ENCODE measurements around the gene CD164. TPM values are rescaled to one million over a fixed set of nuclear protein-coding genes. Genes with fewer than 3 reads are reported as not detected.
"Not testable (repeated sequence)": the region's sequence is repeated elsewhere in the genome, so short reads cannot be mapped to it uniquely, and the experiment has no call there.

Gene CD164
- total and polyA plus RNA-seq, 7 experiments from 2014 or later, result 149 to 275 (median 206) TPM

- ChIA-PET CTCF (no interaction called here), POLR2A (no interaction called here)
- Histone ChIP-seq H3K27ac (ENCODE audit: low read depth, low read length) (no peak overlapping the region), H3K4me3 (ENCODE audit: low read length) (no peak overlapping the region), H3K4me1 (ENCODE audit: control insufficient read depth in 2 of 2, insufficient read depth in 2 of 2, low read length in 2 of 2) (no peaks in the 10 kb centered on the region), H3K36me3 (ENCODE audit: control insufficient read depth in 2 of 3, insufficient read depth in 3 of 3, low read length in 3 of 3) (no peaks in the 10 kb centered on the region), H3K9me3 (ENCODE audit: control insufficient read depth in 2 of 3, low read length in 3 of 3) (no peaks in the 10 kb centered on the region), H3K27me3 (ENCODE audit: control insufficient read depth in 2 of 2, insufficient read depth in 2 of 2, low read length in 2 of 2) (no peaks in the 10 kb centered on the region)
- H3K27me3 Mint-ChIP-seq, result no peaks in the 10 kb centered on the region
- no peak for ATAC-seq
- no peak for DNase-seq
- peak overlapping the region in 1 of 9 donors; percentile 51 for H3K27ac Mint-ChIP-seq
- peaks cover 0 to 9% (median 0%) of the 10 kb centered on the region in 7 donors for H3K4me1 Mint-ChIP-seq
- no peak overlapping the region for H3K4me3 Mint-ChIP-seq
- intact Hi-C loops (cut with micrococcal nuclease), result no loop called here
- peaks cover 0 to 12% (median 4%) of the 10 kb centered on the region in 5 donors for H3K36me3 Mint-ChIP-seq
- H3K9me3 Mint-ChIP-seq, result no peaks in the 10 kb centered on the region
Measured at GRCh38 chr6:109336221-109336961, 45.9 kb downstream of the CD164 start.

GRCh38 chr6:109333870-109334269 lies 48.4 kb downstream of the CD164 start:
- H3K4me1 ChIP-seq (ENCODE audit: control insufficient read depth in 2 of 2, insufficient read depth in 2 of 2, low read length in 2 of 2); CTCF ChIA-PET; H3K36me3 Mint-ChIP-seq; DNase-seq; H3K4me3 Mint-ChIP-seq; ATAC-seq; H3K9me3 Mint-ChIP-seq; H3K27ac Mint-ChIP-seq; H3K27me3 Mint-ChIP-seq; H3K9me3 ChIP-seq (ENCODE audit: control insufficient read depth in 2 of 3, low read length in 3 of 3); H3K27ac ChIP-seq (ENCODE audit: low read depth, low read length); H3K27me3 ChIP-seq (ENCODE audit: control insufficient read depth in 2 of 2, insufficient read depth in 2 of 2, low read length in 2 of 2); H3K36me3 ChIP-seq (ENCODE audit: control insufficient read depth in 2 of 3, insufficient read depth in 3 of 3, low read length in 3 of 3); H3K4me3 ChIP-seq (ENCODE audit: low read length); intact Hi-C loops (cut with micrococcal nuclease): not testable (repeated sequence)
- POLR2A ChIA-PET, result interaction anchor here (0.6 kb wide), 1 partner anchor 16 kb away, joined by 5 read pairs; no protein-coding TSS in a partner anchor
- peaks cover 0 to 12% (median 4%) of the 10 kb centered on the region in 7 donors for H3K4me1 Mint-ChIP-seq

GRCh38 chr6:109332748-109333147 lies 49.5 kb downstream of the CD164 start:
- peak; percentile 34 for ATAC-seq
- Histone ChIP-seq H3K27ac (ENCODE audit: low read depth, low read length) (no peak overlapping the region), H3K4me1 (ENCODE audit: control insufficient read depth in 2 of 2, insufficient read depth in 2 of 2, low read length in 2 of 2) (no peaks in the 10 kb centered on the region), H3K27me3 (ENCODE audit: control insufficient read depth in 2 of 2, insufficient read depth in 2 of 2, low read length in 2 of 2) (no peaks in the 10 kb centered on the region), H3K4me3 (ENCODE audit: low read length) (no peak overlapping the region), H3K36me3 (ENCODE audit: control insufficient read depth in 2 of 3, insufficient read depth in 3 of 3, low read length in 3 of 3) (no peaks in the 10 kb centered on the region), H3K9me3 (ENCODE audit: control insufficient read depth in 2 of 3, low read length in 3 of 3) (no peaks in the 10 kb centered on the region)
- intact Hi-C loops (cut with micrococcal nuclease), result no loop called here
- Mint-ChIP-seq H3K9me3 (peaks cover 0 to 4% (median 0%) of the 10 kb centered on the region in 11 donors), H3K4me3 (no peak overlapping the region), H3K4me1 (peaks cover 0 to 12% (median 4%) of the 10 kb centered on the region in 7 donors), H3K27ac (no peak overlapping the region), H3K36me3 (peaks cover 0 to 9% (median 4%) of the 10 kb centered on the region in 5 donors), H3K27me3 (no peaks in the 10 kb centered on the region)
- DNase-seq, result no peak
- ChIA-PET POLR2A (interaction anchor here (0.6 kb wide), 1 partner anchor 1897 kb away, joined by 3 read pairs; no protein-coding TSS in a partner anchor), CTCF (no interaction called here)

- peaks cover 0 to 7% (median 4%) of the 10 kb centered on the region in 5 donors for H3K36me3 Mint-ChIP-seq
- no peak overlapping the region for H3K27ac Mint-ChIP-seq
- peaks cover 0 to 4% (median 0%) of the 10 kb centered on the region in 11 donors for H3K9me3 Mint-ChIP-seq
- H3K4me1 Mint-ChIP-seq, result peaks cover 0 to 12% (median 4%) of the 10 kb centered on the region in 7 donors
- Histone ChIP-seq H3K27ac (ENCODE audit: low read depth, low read length) (no peak overlapping the region), H3K4me1 (ENCODE audit: control insufficient read depth in 2 of 2, insufficient read depth in 2 of 2, low read length in 2 of 2) (no peaks in the 10 kb centered on the region), H3K4me3 (ENCODE audit: low read length) (no peak overlapping the region), H3K9me3 (ENCODE audit: control insufficient read depth in 2 of 3, low read length in 3 of 3) (no peaks in the 10 kb centered on the region), H3K36me3 (ENCODE audit: control insufficient read depth in 2 of 3, insufficient read depth in 3 of 3, low read length in 3 of 3) (no peaks in the 10 kb centered on the region), H3K27me3 (ENCODE audit: control insufficient read depth in 2 of 2, insufficient read depth in 2 of 2, low read length in 2 of 2) (no peaks in the 10 kb centered on the region)
- H3K4me3 Mint-ChIP-seq, result no peak overlapping the region
- ATAC-seq (no peak), DNase-seq (no peak)
- POLR2A ChIA-PET, result no interaction called here
- CTCF ChIA-PET, result no interaction called here
- intact Hi-C loops (cut with micrococcal nuclease), result no loop called here
- no peaks in the 10 kb centered on the region for H3K27me3 Mint-ChIP-seq
Measured at GRCh38 chr6:109331081-109331480, 51.2 kb downstream of the CD164 start.

- intact Hi-C loops (cut with micrococcal nuclease), result no loop called here
- H3K27ac ChIP-seq (ENCODE audit: low read depth, low read length), result no peak overlapping the region
- peaks cover 0 to 12% (median 4%) of the 10 kb centered on the region in 7 donors for H3K4me1 Mint-ChIP-seq
- peaks cover 0 to 7% (median 4%) of the 10 kb centered on the region in 5 donors for H3K36me3 Mint-ChIP-seq
- H3K27me3 ChIP-seq (ENCODE audit: control insufficient read depth in 2 of 2, insufficient read depth in 2 of 2, low read length in 2 of 2), result no peaks in the 10 kb centered on the region
- H3K9me3 Mint-ChIP-seq, result peaks cover 0 to 4% (median 0%) of the 10 kb centered on the region in 11 donors
- H3K4me3 Mint-ChIP-seq, result no peak overlapping the region
- no peaks in the 10 kb centered on the region for H3K36me3 ChIP-seq (ENCODE audit: control insufficient read depth in 2 of 3, insufficient read depth in 3 of 3, low read length in 3 of 3)
- DNase-seq (no peak), ATAC-seq (no peak)
- ChIA-PET CTCF (no interaction called here), POLR2A (no interaction called here)
- H3K9me3 ChIP-seq (ENCODE audit: control insufficient read depth in 2 of 3, low read length in 3 of 3), result no peaks in the 10 kb centered on the region
- H3K27me3 Mint-ChIP-seq, result no peaks in the 10 kb centered on the region
- H3K4me1 ChIP-seq (ENCODE audit: control insufficient read depth in 2 of 2, insufficient read depth in 2 of 2, low read length in 2 of 2), result no peaks in the 10 kb centered on the region
- no peak overlapping the region for H3K27ac Mint-ChIP-seq
- H3K4me3 ChIP-seq (ENCODE audit: low read length), result no peak overlapping the region
Measured at GRCh38 chr6:109330263-109330662, 52.0 kb downstream of the CD164 start.

- Histone ChIP-seq H3K36me3 (ENCODE audit: control insufficient read depth in 2 of 3, insufficient read depth in 3 of 3, low read length in 3 of 3) (no peaks in the 10 kb centered on the region), H3K4me3 (ENCODE audit: low read length) (no peak overlapping the region), H3K9me3 (ENCODE audit: control insufficient read depth in 2 of 3, low read length in 3 of 3) (no peaks in the 10 kb centered on the region), H3K27me3 (ENCODE audit: control insufficient read depth in 2 of 2, insufficient read depth in 2 of 2, low read length in 2 of 2) (no peaks in the 10 kb centered on the region), H3K4me1 (ENCODE audit: control insufficient read depth in 2 of 2, insufficient read depth in 2 of 2, low read length in 2 of 2) (no peaks in the 10 kb centered on the region), H3K27ac (ENCODE audit: low read depth, low read length) (no peak overlapping the region)
- ATAC-seq, result no peak
- ChIA-PET CTCF (no interaction called here), POLR2A (no interaction called here)
- Mint-ChIP-seq H3K4me1 (peaks cover 0 to 8% (median 4%) of the 10 kb centered on the region in 7 donors), H3K9me3 (peaks cover 0 to 4% (median 0%) of the 10 kb centered on the region in 11 donors), H3K27ac (no peak overlapping the region), H3K4me3 (no peak overlapping the region), H3K36me3 (peaks cover 0 to 3% (median under 1%) of the 10 kb centered on the region in 5 donors), H3K27me3 (no peaks in the 10 kb centered on the region)
- intact Hi-C loops (cut with micrococcal nuclease), result no loop called here
- DNase-seq, result no peak
Measured at GRCh38 chr6:109328629-109329028, 53.6 kb downstream of the CD164 start.

GRCh38 chr6:109327959-109328358 lies 54.3 kb downstream of the CD164 start:
- Mint-ChIP-seq H3K27ac (no peak overlapping the region), H3K27me3 (no peaks in the 10 kb centered on the region), H3K4me3 (no peak overlapping the region), H3K36me3 (peaks cover 0 to 3% (median 0%) of the 10 kb centered on the region in 5 donors), H3K4me1 (peaks cover 2 to 11% (median 9%) of the 10 kb centered on the region in 7 donors), H3K9me3 (peaks cover 0 to 4% (median 0%) of the 10 kb centered on the region in 11 donors)
- CTCF ChIA-PET, result no interaction called here
- Histone ChIP-seq H3K27ac (ENCODE audit: low read depth, low read length) (no peak overlapping the region), H3K9me3 (ENCODE audit: control insufficient read depth in 2 of 3, low read length in 3 of 3) (no peaks in the 10 kb centered on the region), H3K36me3 (ENCODE audit: control insufficient read depth in 2 of 3, insufficient read depth in 3 of 3, low read length in 3 of 3) (no peaks in the 10 kb centered on the region), H3K4me3 (ENCODE audit: low read length) (no peak overlapping the region), H3K4me1 (ENCODE audit: control insufficient read depth in 2 of 2, insufficient read depth in 2 of 2, low read length in 2 of 2) (no peaks in the 10 kb centered on the region), H3K27me3 (ENCODE audit: control insufficient read depth in 2 of 2, insufficient read depth in 2 of 2, low read length in 2 of 2) (no peaks in the 10 kb centered on the region)
- DNase-seq (no peak), ATAC-seq (no peak)
- intact Hi-C loops (cut with micrococcal nuclease), result no loop called here
- POLR2A ChIA-PET, result no interaction called here

Measured in naive thymus-derived CD4-positive, alpha-beta T cell (primary cell).